HG03457 (cell line): ENCODE results near the gene PPP4R1.

Source experiments
- ATAC-seq: cut with Tn5 transposase; IDR thresholded peaks from one replicate; pipeline ENCODE4 v1.9.1; 2021; ENCODE audit warnings: moderate number of reproducible peaks; ENCODE audit not compliant: unreplicated experiment

The PPP4R1 gene

DNA sequence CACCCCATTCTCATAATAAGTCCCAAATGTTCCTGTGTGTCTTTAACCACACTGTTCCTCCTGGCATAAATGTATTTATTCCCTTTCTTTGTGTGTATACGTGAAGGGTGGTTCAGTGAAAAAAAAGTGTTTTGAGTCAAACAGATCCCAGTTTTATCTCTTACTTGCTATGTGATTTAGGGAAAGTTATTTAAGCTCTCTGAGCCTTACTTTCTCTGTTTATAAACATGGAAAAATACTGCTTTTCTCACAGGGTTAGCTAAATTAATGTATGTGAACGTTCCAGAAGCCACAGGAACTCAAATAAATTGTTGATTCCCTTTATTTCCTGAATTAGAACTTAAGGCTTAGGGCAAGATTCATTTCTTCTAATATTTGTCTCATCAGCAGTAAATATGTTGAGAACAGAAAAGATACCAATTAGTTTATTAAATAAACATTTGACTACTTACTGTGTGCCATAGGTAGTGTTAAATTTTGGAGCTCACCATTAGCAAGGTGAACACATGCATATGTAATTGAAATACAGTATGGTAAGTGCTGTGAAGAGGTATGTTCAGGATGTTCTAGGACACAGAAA is 105.8 kb downstream of the PPP4R1 start:
- ATAC-seq: no peak

DNA sequence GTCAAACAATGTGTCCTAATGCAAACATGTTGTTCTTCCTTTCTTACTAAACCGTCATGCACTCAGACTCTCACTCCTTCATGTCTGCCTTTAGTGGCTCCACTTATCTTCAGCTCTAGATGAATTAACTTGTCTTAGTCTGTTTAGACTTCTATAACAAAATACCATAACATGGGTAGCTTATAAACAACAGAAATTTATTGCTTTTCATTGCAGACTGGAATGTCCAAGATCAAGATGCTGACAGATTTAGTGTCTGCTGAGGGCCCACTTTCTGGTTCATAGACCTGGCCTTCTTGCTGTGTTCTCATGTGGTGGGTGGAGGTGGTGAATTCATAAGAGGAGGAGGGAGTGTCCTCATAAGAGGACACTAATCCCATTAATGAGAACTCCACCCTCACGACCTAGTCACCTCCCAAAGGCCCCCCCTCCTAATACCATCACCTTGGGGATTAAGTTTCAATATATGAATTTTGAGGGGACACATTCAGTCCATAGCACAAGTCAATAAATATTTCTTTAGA is 106.7 kb downstream of the PPP4R1 start:
- no peak for ATAC-seq

DNA sequence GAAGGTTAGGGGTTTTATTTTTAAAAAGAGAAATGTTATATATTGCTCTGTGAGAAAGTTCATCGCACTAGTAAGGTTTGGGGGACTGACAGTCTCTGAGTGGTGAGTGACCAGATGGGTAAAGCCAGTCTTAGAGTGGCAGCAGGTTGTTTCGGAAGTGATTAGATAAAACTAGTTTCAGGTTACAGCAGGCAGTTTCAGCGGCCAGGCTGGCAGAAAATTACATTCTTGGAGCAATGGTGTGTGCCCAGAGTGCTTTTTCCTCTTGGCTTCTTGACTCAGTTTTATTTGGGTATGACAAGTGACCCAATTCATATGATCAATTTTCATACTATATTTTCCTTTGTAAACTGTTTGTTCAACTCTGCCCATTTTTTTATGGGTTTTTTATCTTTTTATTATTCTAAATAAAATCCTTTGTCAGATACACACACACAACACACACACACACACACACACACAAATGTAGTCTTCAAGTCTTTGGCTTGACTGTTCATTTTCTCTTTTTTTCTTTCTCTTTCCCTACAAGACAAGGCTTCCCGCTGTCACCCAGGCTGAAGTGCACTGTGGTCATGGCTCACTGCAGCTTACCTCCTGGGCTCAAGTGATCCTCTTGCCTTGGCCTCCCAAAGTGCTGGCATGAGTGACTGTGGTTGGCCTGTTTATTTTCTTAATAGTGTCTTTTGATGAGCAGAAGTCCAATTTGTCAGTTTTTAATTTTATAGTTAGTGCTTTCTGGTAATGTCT is 108.1 kb downstream of the PPP4R1 start:
- no peak for ATAC-seq
